Caki2 (cell line): ENCODE measurements around the gene PTPRG. TPM values are rescaled to one million over a fixed set of nuclear protein-coding genes. Genes with fewer than 3 reads are reported as not detected.
A peak's percentile ranks its signal among the peaks of the same experiment; 100 is the strongest.

Source experiments
- DNase-seq: peaks from one replicate; pipeline ENCODE4 v3.0.0-alpha.2; 2015; ENCODE audit warnings: low read depth
- in situ Hi-C: cut with HindIII; loops from 2 replicates; pipeline ENCODE4 v1.10.0; 2016; ENCODE audit warnings: low sequenced_read_pairs, low pct_unique_long_range_greater_than_20kb, mixed read lengths
- total RNA-seq: library from RNA; depleted of rRNA; stranded (reverse); fragments of >200 nt; shearing (Covaris generic); gene quantifications from 2 replicates; pipeline ENCODE4 v1.2.3, GENCODE V29; 2014; ENCODE audit warnings: low replicate concordance

PTPRG gene
- total RNA-seq, 1 experiment from 2014 or later: 9.4 TPM

GRCh38 chr3:61560517-61561373, 626 bp upstream of the PTPRG start:
- in situ Hi-C loops: no loop called here
- DNase-seq: peak; percentile 81

- in situ Hi-C loops: no loop called here
- DNase-seq: no peak
Observed at GRCh38 chr3:61562042-61562720, 810 bp downstream of the PTPRG start.

GRCh38 chr3:61562721-61563312, 1.4 kb downstream of the PTPRG start:
- no peak for DNase-seq
- in situ Hi-C loops: no loop called here

- no peak for DNase-seq
- in situ Hi-C loops: no loop called here
Observed at GRCh38 chr3:61563313-61564271, 2.2 kb downstream of the PTPRG start.

- no peak for DNase-seq
- in situ Hi-C loops: no loop called here
Observed at GRCh38 chr3:61564395-61565059, 3.2 kb downstream of the PTPRG start.

- DNase-seq: no peak
- in situ Hi-C loops: no loop called here
Observed at GRCh38 chr3:61565569-61565968, 4.2 kb downstream of the PTPRG start.

GRCh38 chr3:61568127-61568526, 6.8 kb downstream of the PTPRG start:
- no peak for DNase-seq
- in situ Hi-C loops: no loop called here

GRCh38 chr3:61569856-61570580, 8.6 kb downstream of the PTPRG start:
- in situ Hi-C loops: no loop called here
- DNase-seq: no peak

- in situ Hi-C loops: no loop called here
- DNase-seq: no peak
Observed at GRCh38 chr3:61570813-61571212, 9.4 kb downstream of the PTPRG start.

- in situ Hi-C loops: no loop called here
- no peak for DNase-seq
Observed at GRCh38 chr3:61571516-61572336, 10.4 kb downstream of the PTPRG start.

GRCh38 chr3:61572879-61573278, 11.5 kb downstream of the PTPRG start:
- in situ Hi-C loops: no loop called here
- no peak for DNase-seq

GRCh38 chr3:61573441-61573840, 12.1 kb downstream of the PTPRG start:
- in situ Hi-C loops: no loop called here
- no peak for DNase-seq

GRCh38 chr3:61574854-61575253, 13.5 kb downstream of the PTPRG start:
- no peak for DNase-seq
- in situ Hi-C loops: no loop called here

GRCh38 chr3:61575893-61576292, 14.5 kb downstream of the PTPRG start:
- in situ Hi-C loops: no loop called here
- no peak for DNase-seq

GRCh38 chr3:61577760-61578159, 16.4 kb downstream of the PTPRG start:
- in situ Hi-C loops: no loop called here
- no peak for DNase-seq

GRCh38 chr3:61578667-61579367, 17.4 kb downstream of the PTPRG start:
- DNase-seq: no peak

More at GRCh38 chr3:61578667-61579367, 17.4 kb downstream of the PTPRG start:
- in situ Hi-C loops: no loop called here
